ENCODE results near the gene SNX25. TPM values are rescaled to one million over a fixed set of nuclear protein-coding genes. Genes with fewer than 3 reads are reported as not detected.
"Not testable (repeated sequence)": the region's sequence is repeated elsewhere in the genome, so short reads cannot be mapped to it uniquely, and the experiment has no call there.

Gene SNX25
- total RNA-seq, 4 donors from 2014 or later = 12.4 to 92.4 (median 17.8) TPM

DNA sequence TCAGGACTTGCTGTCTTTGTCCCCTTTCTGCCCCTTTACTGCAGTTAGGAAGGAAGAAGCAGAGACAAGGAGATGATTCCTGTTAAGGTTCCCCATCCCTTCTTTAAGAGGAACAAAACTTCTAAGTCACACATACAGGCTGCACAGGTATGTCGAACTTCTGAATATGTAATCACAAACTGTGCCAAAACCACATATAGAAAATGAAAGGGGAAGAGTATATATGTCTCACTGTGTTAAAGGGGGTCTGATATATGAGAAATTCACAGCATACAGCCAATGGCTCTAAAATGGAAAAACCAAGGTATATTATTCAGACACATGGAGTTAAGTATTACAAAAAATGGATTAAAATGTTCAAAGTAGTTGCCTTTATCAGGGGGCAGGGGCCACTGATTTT, 17.3 kb upstream of the SNX25 start:
- Histone ChIP-seq H3K27me3 (no peaks in the 10 kb centered on the region), H3K27ac (no peak overlapping the region), H3K4me3 (no peak overlapping the region), H3K9me3 (no peaks in the 10 kb centered on the region), H3K36me3 (peaks cover 0 to 20% (median 0%) of the 10 kb centered on the region in 3 donors), H3K4me1 (no peaks in the 10 kb centered on the region)
- no peak for DNase-seq
- TF ChIP-seq POLR2A (IDR thresholded peaks at IDR 0.05) = no peak
- TF ChIP-seq, protein P1, sequence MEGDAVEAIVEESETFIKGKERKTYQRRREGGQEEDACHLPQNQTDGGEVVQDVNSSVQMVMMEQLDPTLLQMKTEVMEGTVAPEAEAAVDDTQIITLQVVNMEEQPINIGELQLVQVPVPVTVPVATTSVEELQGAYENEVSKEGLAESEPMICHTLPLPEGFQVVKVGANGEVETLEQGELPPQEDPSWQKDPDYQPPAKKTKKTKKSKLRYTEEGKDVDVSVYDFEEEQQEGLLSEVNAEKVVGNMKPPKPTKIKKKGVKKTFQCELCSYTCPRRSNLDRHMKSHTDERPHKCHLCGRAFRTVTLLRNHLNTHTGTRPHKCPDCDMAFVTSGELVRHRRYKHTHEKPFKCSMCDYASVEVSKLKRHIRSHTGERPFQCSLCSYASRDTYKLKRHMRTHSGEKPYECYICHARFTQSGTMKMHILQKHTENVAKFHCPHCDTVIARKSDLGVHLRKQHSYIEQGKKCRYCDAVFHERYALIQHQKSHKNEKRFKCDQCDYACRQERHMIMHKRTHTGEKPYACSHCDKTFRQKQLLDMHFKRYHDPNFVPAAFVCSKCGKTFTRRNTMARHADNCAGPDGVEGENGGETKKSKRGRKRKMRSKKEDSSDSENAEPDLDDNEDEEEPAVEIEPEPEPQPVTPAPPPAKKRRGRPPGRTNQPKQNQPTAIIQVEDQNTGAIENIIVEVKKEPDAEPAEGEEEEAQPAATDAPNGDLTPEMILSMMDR (IDR thresholded peaks at IDR 0.05) = no peak

DNA sequence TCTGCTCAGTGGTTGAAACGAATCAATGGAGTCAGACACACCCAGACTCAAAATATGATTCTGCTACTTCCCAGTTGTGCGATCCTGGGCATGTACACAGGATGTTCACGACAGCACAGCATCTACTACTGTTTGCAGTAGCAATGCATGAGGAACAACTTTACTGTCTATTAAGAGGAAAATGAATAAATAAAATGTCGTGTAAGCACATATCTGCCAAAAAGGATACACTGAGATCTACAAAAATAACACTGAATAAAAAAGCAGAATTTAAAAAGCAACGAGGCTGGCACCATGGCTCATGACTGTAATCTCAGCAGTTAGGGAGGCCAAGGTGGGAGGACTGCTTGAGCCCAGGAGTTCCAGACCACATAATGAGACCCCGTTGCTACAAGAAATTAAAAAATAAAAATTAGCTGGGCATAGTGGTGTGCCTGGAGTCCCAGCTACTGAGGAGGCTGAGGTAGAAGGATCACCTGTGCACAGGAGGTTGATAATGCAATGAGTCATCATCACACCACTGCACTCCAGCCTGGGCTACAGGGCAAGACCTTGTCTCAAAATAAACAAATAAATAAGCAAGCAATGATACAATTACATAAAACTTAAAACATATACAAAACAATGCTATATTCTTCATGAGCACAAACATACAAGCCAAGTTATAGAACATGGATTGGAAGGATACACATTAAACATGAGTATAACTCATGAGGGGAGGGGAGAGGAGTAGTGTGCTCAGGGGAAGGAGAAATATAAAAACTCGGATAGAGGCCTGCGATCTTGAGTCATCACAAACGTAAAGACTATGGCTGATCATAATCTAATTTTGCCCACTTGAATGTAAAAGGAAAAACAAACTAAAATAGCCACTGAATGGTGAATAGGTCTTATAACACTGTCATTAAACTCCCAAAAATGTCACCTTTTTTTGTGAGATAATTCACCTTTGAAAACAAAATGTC, 14.2 kb upstream of the SNX25 start:
- Histone ChIP-seq H3K4me3 (no peak overlapping the region), H3K27ac (no peak overlapping the region), H3K9me3 (no peaks in the 10 kb centered on the region), H3K36me3 (peaks cover 0 to 8% (median 0%) of the 10 kb centered on the region in 3 donors), H3K4me1 (no peaks in the 10 kb centered on the region), H3K27me3 (no peaks in the 10 kb centered on the region)
- no peak for DNase-seq
- TF ChIP-seq POLR2A (IDR thresholded peaks at IDR 0.05) = no peak
- TF ChIP-seq, protein P1 (IDR thresholded peaks at IDR 0.05) = no peak

DNA sequence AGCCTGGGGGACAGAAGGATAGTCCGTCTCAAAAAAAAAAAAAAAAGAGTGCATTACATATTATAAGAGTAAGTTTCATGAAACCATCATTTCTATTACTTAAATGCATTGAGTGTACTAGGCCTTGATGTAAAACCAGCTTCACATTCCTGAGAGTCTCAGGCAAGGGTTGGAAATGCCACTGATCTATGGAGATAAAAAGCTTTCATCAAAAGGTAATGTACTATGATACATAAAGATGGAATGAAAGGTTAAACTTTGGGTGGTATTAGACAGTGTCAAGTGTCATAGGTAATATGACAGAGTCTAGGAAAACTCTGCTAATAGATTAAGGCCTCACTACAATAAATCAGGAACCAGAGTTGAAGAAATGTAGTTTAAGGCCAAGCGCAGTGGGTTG, 13.0 kb upstream of the SNX25 start:
- Histone ChIP-seq H3K4me1 (peaks cover 0 to under 1% (median 0%) of the 10 kb centered on the region in 4 donors), H3K27me3 (no peaks in the 10 kb centered on the region), H3K9me3 (no peaks in the 10 kb centered on the region), H3K36me3 (no peaks in the 10 kb centered on the region), H3K4me3 (no peak overlapping the region), H3K27ac (no peak overlapping the region)
- DNase-seq = no peak
- TF ChIP-seq POLR2A (IDR thresholded peaks at IDR 0.05) = no peak
- TF ChIP-seq, protein P1 (IDR thresholded peaks at IDR 0.05) = no peak

DNA sequence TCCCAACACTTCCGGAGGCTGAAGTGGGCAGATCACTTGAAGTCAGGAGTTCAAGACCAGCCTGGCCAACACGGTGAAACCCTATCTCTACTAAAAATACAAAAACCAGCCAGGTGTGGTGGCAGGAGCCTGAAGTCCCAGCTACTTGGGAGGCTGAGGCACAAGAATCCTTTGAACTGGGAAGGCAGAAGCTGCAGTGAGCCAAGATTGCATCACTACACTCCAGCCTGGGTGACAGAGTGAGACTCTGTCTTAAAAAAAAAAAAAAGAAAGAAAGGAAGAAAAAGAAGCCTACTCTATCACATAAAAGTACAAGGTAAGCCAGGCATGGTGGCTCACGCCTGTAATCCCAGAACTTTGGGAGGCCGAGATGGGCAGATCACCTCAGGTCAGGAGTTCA, 11.2 kb upstream of the SNX25 start:
- not testable (repeated sequence) for H3K9me3 ChIP-seq, H3K27ac ChIP-seq, H3K27me3 ChIP-seq, H3K4me3 ChIP-seq, DNase-seq, H3K36me3 ChIP-seq
- H3K4me1 ChIP-seq = peaks cover 0 to 12% (median 2%) of the 10 kb centered on the region in 4 donors

DNA sequence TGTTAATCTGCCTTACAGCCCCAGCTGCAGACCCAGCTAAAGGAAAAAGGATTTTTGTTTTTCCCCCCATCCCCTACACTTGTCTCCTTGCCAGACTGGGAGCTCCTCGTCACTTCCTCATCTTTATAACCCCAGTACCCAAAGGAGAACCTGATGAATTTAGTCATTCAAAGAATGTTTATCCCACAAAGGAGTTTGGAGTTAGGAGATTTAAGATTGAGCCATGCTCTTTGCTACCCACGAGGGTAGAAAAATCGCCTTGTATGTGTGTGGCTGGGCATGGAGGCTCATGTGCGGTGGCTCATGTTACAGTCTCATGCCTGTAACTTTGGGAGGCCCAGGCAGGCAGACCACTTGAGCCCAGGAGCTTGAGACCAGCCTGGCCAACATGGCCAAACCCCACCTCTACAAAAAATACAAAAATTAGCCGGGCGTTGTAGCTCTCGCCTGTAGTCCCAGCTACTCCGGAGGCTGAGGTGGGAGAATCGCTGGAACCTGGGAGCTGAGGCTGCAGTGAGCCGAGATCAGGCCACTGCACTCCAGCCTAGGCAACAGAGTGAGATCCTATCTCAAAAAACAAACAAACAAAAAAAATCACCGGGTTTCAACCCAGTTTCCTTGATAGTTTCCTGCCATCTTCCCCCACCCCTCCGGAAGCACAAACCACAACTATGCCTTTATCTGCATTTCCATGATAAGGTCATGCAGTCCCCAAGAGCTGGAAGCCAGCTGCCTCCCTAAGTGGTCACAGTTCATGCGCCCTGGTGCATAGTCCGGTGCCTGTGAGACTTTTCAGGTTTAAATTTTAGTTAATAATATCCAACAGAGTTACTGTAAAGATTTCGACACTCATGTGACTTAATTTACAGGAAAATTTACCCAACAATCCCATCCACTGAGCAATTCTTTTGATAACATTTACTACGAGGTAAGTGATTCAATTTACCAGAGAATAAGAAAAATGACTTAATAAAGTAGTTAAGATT, 7.1 kb upstream of the SNX25 start:
- Histone ChIP-seq H3K4me3 (no peak overlapping the region), H3K9me3 (no peaks in the 10 kb centered on the region), H3K27ac (peak overlapping the region in 3 of 4 donors; percentile 89 to 97 (median 94)), H3K27me3 (no peaks in the 10 kb centered on the region), H3K36me3 (no peaks in the 10 kb centered on the region), H3K4me1 (peaks cover 0 to 24% (median 4%) of the 10 kb centered on the region in 4 donors)
- peak in 1 of 3 donors; percentile 37 for DNase-seq
- TF ChIP-seq POLR2A (IDR thresholded peaks at IDR 0.05) = no peak
- TF ChIP-seq, protein P1 (IDR thresholded peaks at IDR 0.05) = no peak

Measured in Peyer's patch (tissue), 4 donors.